ENCODE data around the gene CCDC183. TPM values are rescaled to one million over a fixed set of nuclear protein-coding genes. Genes with fewer than 3 reads are reported as not detected.

Gene CCDC183
- total RNA-seq, 1 donor from 2014 or later: 1.2 TPM

DNA sequence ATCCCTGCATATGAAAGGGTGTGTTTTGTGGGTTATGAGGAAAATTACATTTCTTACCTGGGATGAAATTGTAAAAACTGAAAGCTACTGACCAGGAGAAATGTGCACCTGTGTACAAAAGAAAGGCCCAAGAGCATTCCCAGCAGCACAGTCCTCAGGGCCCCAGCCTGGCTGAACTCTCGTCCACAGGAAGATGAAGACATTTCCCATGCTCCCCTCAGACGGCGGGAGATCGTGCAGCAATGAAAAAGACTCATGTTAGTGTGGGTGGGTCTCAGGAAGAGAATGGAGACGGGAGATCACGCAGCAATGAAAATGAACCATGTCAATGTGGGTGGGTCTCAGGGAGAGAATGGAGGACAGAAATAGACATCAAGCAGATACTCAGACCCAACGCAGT, 19.2 kb upstream of the CCDC183 start:
- H3K4me3 Mint-ChIP-seq (ENCODE audit: unreplicated experiment): no peak overlapping the region
- DNase-seq (ENCODE audit: low spot score): no peak
- H3K27ac Mint-ChIP-seq (ENCODE audit: unreplicated experiment): no peak overlapping the region
- no peaks in the 10 kb centered on the region for H3K9me3 Mint-ChIP-seq (ENCODE audit: unreplicated experiment)
- H3K27me3 Mint-ChIP-seq (ENCODE audit: unreplicated experiment): peaks cover 21% of the 10 kb centered on the region
- H3K4me1 Mint-ChIP-seq (ENCODE audit: unreplicated experiment): peaks cover 2% of the 10 kb centered on the region
- TF ChIP-seq, protein P1, sequence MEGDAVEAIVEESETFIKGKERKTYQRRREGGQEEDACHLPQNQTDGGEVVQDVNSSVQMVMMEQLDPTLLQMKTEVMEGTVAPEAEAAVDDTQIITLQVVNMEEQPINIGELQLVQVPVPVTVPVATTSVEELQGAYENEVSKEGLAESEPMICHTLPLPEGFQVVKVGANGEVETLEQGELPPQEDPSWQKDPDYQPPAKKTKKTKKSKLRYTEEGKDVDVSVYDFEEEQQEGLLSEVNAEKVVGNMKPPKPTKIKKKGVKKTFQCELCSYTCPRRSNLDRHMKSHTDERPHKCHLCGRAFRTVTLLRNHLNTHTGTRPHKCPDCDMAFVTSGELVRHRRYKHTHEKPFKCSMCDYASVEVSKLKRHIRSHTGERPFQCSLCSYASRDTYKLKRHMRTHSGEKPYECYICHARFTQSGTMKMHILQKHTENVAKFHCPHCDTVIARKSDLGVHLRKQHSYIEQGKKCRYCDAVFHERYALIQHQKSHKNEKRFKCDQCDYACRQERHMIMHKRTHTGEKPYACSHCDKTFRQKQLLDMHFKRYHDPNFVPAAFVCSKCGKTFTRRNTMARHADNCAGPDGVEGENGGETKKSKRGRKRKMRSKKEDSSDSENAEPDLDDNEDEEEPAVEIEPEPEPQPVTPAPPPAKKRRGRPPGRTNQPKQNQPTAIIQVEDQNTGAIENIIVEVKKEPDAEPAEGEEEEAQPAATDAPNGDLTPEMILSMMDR (IDR thresholded peaks at IDR 0.05; ENCODE audit: unreplicated experiment): no peak
- H3K36me3 Mint-ChIP-seq (ENCODE audit: low read depth, unreplicated experiment): peaks cover 9% of the 10 kb centered on the region

GRCh38 chr9:136777359-136777758, 18.8 kb upstream of the CCDC183 start:
- DNase-seq (ENCODE audit: low spot score): no peak
- H3K36me3 Mint-ChIP-seq (ENCODE audit: low read depth, unreplicated experiment): peaks cover 9% of the 10 kb centered on the region
- H3K9me3 Mint-ChIP-seq (ENCODE audit: unreplicated experiment): no peaks in the 10 kb centered on the region
- TF ChIP-seq, protein P1 (IDR thresholded peaks at IDR 0.05; ENCODE audit: unreplicated experiment): no peak
- H3K27me3 Mint-ChIP-seq (ENCODE audit: unreplicated experiment): peaks cover 20% of the 10 kb centered on the region
- H3K4me1 Mint-ChIP-seq (ENCODE audit: unreplicated experiment): peaks cover 2% of the 10 kb centered on the region
- no peak overlapping the region for H3K4me3 Mint-ChIP-seq (ENCODE audit: unreplicated experiment)
- H3K27ac Mint-ChIP-seq (ENCODE audit: unreplicated experiment): no peak overlapping the region

DNA sequence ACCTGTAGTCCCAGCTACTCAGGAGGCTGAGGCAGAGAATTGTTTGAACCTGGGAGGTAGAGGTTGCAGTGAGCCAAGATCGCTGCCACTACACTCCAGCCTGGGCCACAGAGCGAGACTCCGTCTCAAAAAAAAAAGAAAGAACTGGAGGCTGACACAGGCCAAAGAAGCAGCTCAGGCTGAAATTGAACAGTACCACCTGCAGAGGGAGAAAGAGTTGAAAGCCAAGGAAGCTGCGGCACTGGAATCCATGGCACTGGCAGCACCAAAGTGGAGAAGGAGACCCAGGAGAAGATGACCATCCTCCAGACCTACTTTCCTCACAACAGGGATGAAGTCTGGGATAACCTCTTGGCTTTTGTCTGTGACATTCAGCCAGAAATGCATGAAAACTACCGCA, 16.3 kb upstream of the CCDC183 start:
- TF ChIP-seq, protein P1 (IDR thresholded peaks at IDR 0.05; ENCODE audit: unreplicated experiment): no peak
- Mint-ChIP-seq H3K36me3 (ENCODE audit: low read depth, unreplicated experiment) (peaks cover 9% of the 10 kb centered on the region), H3K27me3 (ENCODE audit: unreplicated experiment) (peaks cover 18% of the 10 kb centered on the region), H3K4me1 (ENCODE audit: unreplicated experiment) (peaks cover 2% of the 10 kb centered on the region), H3K9me3 (ENCODE audit: unreplicated experiment) (no peaks in the 10 kb centered on the region), H3K27ac (ENCODE audit: unreplicated experiment) (no peak overlapping the region), H3K4me3 (ENCODE audit: unreplicated experiment) (no peak overlapping the region)
- DNase-seq (ENCODE audit: low spot score): no peak

- DNase-seq (ENCODE audit: low spot score): no peak
- Mint-ChIP-seq H3K4me1 (ENCODE audit: unreplicated experiment) (peaks cover 2% of the 10 kb centered on the region), H3K27me3 (ENCODE audit: unreplicated experiment) (peaks cover 16% of the 10 kb centered on the region), H3K9me3 (ENCODE audit: unreplicated experiment) (no peaks in the 10 kb centered on the region), H3K36me3 (ENCODE audit: low read depth, unreplicated experiment) (peaks cover 9% of the 10 kb centered on the region), H3K27ac (ENCODE audit: unreplicated experiment) (no peak overlapping the region), H3K4me3 (ENCODE audit: unreplicated experiment) (no peak overlapping the region)
- TF ChIP-seq, protein P1 (IDR thresholded peaks at IDR 0.05; ENCODE audit: unreplicated experiment): no peak
Measured at GRCh38 chr9:136782452-136782851, 13.7 kb upstream of the CCDC183 start.

GRCh38 chr9:136784249-136784996, 11.7 kb upstream of the CCDC183 start:
- Mint-ChIP-seq H3K36me3 (ENCODE audit: low read depth, unreplicated experiment) (no peaks in the 10 kb centered on the region), H3K27ac (ENCODE audit: unreplicated experiment) (no peak overlapping the region), H3K4me1 (ENCODE audit: unreplicated experiment) (peaks cover 2% of the 10 kb centered on the region), H3K4me3 (ENCODE audit: unreplicated experiment) (no peak overlapping the region), H3K27me3 (ENCODE audit: unreplicated experiment) (peaks cover 2% of the 10 kb centered on the region), H3K9me3 (ENCODE audit: unreplicated experiment) (no peaks in the 10 kb centered on the region)
- DNase-seq (ENCODE audit: low spot score): no peak
- TF ChIP-seq, protein P1 (IDR thresholded peaks at IDR 0.05; ENCODE audit: unreplicated experiment): peak; percentile 41

Data from endothelial cell (in vitro differentiated cells).